Lower leg skin (tissue), 4 donors: ENCODE data around the gene CELF5. TPM values are rescaled to one million over a fixed set of nuclear protein-coding genes. Genes with fewer than 3 reads are reported as not detected.
A peak's percentile ranks its signal among the peaks of the same experiment; 100 is the strongest.

Source experiments
- DNase-seq, 2 donors: peaks; one replicate each; pipeline ENCODE4 v3.0.0-alpha.2; 2019; ENCODE audit warnings: low spot score in 2 of 2
- H3K4me3 ChIP-seq: fragments of 200-600 bp; sonication (generic); 2 replicates; pipeline ENCODE4 v1.5.1; 2017; ENCODE audit warnings: mild to moderate bottlenecking, low read depth; ENCODE audit not compliant: poor library complexity, severe bottlenecking
- POLR2A ChIP-seq, 2 donors: fragments of 450-650 bp; IDR thresholded peaks; one replicate each; pipeline ENCODE4 v1.6.1; 2016 to 2017; ENCODE audit warnings: antibody characterized with exemption in 2 of 2, mild to moderate bottlenecking in 1 of 2, moderate library complexity in 1 of 2
- WGBS, 2 donors: methylation state at CpG; one replicate each; pipeline ENCODE4 v1.1.5; 2018; 5-methylcytosine and 5-hydroxymethylcytosine counted together
- intact Hi-C: fragments of 100-400 bp; cut with DNase I; formaldehyde crosslinking; loops from one replicate; pipeline ENCODE4 v1.15.0; 2023; ENCODE audit warnings: low total_unique reads
- total RNA-seq, 4 donors: library from RNA; depleted of rRNA; stranded (reverse); fragments of >200 nt; gene quantifications; one replicate each; pipeline ENCODE4 v1.1.0, GENCODE V29; 2016
- TF ChIP-seq, protein P1 (sequence below), 3 donors: fragments of 450-650 bp; IDR thresholded peaks; one replicate each; pipeline ENCODE4 v1.5.1; 2016; ENCODE audit warnings: antibody characterized with exemption in 3 of 3, mild to moderate bottlenecking in 3 of 3, moderate library complexity in 2 of 3

CELF5 gene
- total RNA-seq, 4 donors from 2014 or later, result 0.20 to 0.39 TPM; not detected in 2

- intact Hi-C loops, result no loop called here
- H3K4me3 ChIP-seq, result no peak overlapping the region
- WGBS, 2 donors, result 96 to 97% methylated on average over 17 to 28 of the region's 28 CpGs
- TF ChIP-seq, protein P1, sequence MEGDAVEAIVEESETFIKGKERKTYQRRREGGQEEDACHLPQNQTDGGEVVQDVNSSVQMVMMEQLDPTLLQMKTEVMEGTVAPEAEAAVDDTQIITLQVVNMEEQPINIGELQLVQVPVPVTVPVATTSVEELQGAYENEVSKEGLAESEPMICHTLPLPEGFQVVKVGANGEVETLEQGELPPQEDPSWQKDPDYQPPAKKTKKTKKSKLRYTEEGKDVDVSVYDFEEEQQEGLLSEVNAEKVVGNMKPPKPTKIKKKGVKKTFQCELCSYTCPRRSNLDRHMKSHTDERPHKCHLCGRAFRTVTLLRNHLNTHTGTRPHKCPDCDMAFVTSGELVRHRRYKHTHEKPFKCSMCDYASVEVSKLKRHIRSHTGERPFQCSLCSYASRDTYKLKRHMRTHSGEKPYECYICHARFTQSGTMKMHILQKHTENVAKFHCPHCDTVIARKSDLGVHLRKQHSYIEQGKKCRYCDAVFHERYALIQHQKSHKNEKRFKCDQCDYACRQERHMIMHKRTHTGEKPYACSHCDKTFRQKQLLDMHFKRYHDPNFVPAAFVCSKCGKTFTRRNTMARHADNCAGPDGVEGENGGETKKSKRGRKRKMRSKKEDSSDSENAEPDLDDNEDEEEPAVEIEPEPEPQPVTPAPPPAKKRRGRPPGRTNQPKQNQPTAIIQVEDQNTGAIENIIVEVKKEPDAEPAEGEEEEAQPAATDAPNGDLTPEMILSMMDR (IDR thresholded peaks at IDR 0.05), result no peak
- TF ChIP-seq POLR2A (IDR thresholded peaks at IDR 0.05), result no peak
- DNase-seq, result no peak
These were observed 18.1 kb upstream of the CELF5 start for GRCh38 chr19:3206216-3206953.

DNA sequence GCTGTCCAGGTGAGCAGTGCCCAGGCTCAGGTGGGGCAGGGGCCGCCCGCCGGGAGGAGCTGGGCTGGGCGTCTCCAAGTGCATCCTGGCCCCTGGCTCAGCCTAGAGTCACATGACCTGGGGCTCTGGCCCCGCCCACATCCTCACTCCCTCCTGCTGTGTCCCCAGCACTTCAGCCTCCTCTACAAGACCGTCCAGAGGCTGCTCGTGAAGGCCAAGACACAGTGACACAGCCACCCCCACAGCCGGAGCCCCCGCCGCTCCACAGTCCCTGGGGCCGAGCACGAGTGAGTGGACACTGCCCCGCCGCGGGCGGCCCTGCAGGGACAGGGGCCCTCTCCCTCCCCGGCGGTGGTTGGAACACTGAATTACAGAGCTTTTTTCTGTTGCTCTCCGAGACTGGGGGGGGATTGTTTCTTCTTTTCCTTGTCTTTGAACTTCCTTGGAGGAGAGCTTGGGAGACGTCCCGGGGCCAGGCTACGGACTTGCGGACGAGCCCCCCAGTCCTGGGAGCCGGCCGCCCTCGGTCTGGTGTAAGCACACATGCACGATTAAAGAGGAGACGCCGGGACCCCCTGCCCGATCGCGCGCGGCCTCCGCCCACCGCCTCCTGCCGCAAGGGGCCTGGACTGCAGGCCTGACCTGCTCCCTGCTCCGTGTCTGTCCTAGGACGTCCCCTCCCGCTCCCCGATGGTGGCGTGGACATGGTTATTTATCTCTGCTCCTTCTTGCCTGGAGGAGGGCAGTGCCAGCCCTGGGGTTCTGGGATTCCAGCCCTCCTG, 16.8 kb upstream of the CELF5 start:
- no peak for DNase-seq
- 90 to 96% methylated on average over 26 to 31 of the region's 43 CpGs for WGBS, 2 donors
- intact Hi-C loops, result no loop called here
- H3K4me3 ChIP-seq, result no peak overlapping the region
- TF ChIP-seq POLR2A (IDR thresholded peaks at IDR 0.05), result no peak
- TF ChIP-seq, protein P1 (IDR thresholded peaks at IDR 0.05), result no peak

DNA sequence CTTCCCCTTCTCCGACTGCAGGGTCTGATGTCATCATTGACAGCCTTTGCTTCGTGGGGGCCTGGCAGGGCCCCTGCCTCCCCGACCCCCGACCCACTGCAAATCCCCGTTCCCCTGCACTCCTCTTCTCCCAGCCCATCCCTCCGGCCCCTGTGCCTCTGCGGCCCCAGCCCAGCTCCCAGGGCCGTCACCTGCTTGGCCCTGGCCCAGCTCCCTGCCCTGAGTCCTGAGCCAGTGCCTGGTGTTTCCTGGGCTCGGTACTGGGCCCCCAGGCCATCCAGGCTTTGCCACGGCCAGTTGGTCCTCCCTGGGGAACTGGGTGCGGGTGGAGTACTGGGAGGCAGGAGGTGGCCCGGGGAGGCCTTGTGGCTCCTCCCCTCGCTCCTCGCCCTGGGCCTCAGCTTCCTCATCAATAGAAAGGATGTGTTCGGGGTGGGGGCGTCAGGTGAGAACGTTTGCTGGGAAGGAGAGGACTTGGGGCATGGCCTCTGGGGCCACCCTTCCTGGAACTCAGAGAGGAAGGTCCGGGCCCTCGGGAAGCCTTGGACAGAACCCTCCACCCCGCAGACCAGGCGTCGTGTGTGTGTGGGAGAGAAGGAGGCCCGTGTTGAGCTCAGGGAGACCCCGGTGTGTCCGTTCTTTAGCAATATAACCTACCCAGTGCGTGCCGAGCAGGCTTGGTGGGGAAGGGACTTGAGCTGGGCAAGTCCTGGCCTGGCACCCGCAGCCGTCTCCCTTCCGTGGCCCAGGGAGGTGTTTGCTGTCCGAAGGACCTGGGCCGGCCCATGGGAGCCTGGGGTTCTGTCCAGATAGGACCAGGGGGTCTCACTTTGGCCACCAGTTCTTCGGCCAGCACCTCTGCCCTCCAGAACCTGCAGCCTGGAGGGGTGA, 15.9 kb upstream of the CELF5 start:
- H3K4me3 ChIP-seq, result no peak overlapping the region
- no peak for DNase-seq
- 85 to 88% methylated on average over 32 to 33 of the region's 33 CpGs for WGBS, 2 donors
- intact Hi-C loops, result no loop called here
- TF ChIP-seq, protein P1 (IDR thresholded peaks at IDR 0.05), result no peak
- TF ChIP-seq POLR2A (IDR thresholded peaks at IDR 0.05), result no peak

DNA sequence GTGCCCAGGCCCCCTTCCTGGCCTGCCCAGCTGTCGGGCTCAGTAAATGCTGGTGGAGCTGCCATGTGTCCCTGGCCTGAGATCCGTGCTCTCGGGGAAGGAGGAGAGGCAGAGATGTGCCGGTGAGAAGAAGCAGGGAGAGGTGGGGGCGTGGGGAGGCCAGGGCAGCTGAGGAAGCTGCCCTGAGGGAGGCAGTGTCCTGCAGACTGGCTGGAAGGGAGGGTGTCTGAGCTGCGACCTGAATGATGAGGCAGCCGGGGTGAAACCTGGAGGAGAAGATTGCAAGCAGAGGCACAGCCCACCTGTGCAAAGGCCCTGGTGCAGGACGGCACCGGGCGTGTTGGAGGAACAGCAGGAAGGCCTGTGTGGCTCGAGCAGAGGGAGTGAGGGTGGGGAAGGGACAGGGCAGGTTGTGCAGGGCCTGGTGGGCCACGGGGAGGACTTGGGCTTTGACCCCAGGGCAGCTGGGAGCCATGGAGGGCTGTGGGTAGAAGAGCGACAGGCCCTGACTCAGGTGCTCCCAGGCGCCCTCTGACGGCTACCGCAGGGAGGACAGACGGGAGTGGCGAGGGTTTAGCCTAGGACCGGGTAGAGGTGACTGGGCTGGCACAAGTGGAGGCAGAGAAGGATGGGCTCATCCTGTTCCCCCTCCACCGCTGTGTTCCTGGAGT, 14.0 kb upstream of the CELF5 start:
- WGBS, 2 donors, result 40 to 41% methylated on average over 20 of the region's 20 CpGs
- DNase-seq, result peak in 1 of 2 donors; percentile 30
- intact Hi-C loops, result no loop called here
- no peak overlapping the region for H3K4me3 ChIP-seq
- no peak for TF ChIP-seq POLR2A (IDR thresholded peaks at IDR 0.05)

DNA sequence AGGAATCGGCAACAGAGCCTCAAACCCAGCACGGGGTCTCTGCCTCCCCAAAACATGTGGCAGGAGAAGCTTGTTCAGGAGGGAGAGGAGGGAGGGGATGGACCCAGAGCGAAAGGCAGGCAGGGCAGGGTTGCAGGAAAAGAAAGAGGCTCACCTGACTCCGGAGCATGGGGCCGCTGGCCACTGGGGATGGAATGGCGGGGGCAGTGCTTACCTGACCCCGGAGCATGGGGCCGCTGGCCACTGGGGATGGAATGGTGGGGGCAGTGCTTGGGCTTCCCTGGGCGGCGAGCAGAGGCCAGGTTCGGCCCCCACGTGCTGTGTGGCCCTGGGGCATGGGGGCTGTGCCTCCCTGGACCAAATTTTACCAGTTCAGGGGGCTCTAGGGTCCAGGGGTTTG, 13.3 kb upstream of the CELF5 start:
- DNase-seq, result no peak
- intact Hi-C loops, result no loop called here
- no peak overlapping the region for H3K4me3 ChIP-seq
- 42 to 60% methylated on average over 12 of the region's 12 CpGs for WGBS, 2 donors
- TF ChIP-seq, protein P1 (IDR thresholded peaks at IDR 0.05), result no peak
- no peak for TF ChIP-seq POLR2A (IDR thresholded peaks at IDR 0.05)
